Esophagus mucosa (tissue), 1 donor: ENCODE data around the gene INO80C. TPM values are rescaled to one million over a fixed set of nuclear protein-coding genes. Genes with fewer than 3 reads are reported as not detected.

Source experiments
- ATAC-seq: fragments of 200-7000 bp; cut with Tn5 transposase; one replicate; pipeline ENCODE4 v1.9.1; 2020
- total RNA-seq: library from RNA; stranded (reverse); gene quantifications from one replicate; pipeline ENCODE4 v1.2.4, GENCODE V29; 2023
- donor health status: DM: yes; HTN: yes; CAD: no.

Gene INO80C
- total RNA-seq, result 63.3 TPM

- ATAC-seq, result peak; percentile 81
Observed at GRCh38 chr18:35497370-35498197, at the start of gene INO80C. Gene INO80C, minus strand, starts transcription at chr18:35497960. Its CDS starts 86 bp downstream, at chr18:35497874.

GRCh38 chr18:35547008-35547605 is 49.3 kb upstream of the INO80C start:
- ATAC-seq, result no peak

GRCh38 chr18:35542356-35542755 is 44.6 kb upstream of the INO80C start:
- no peak for ATAC-seq

- ATAC-seq, result no peak
Observed at GRCh38 chr18:35535297-35535696, 37.5 kb upstream of the INO80C start.

- no peak for ATAC-seq
Observed at GRCh38 chr18:35533916-35534405, 36.2 kb upstream of the INO80C start.

- no peak for ATAC-seq
Observed at GRCh38 chr18:35528749-35529274, 31.1 kb upstream of the INO80C start.

- peak; percentile 81 for ATAC-seq
Observed at GRCh38 chr18:35526495-35527059, 28.8 kb upstream of the INO80C start.

- ATAC-seq, result peak; percentile 56
Observed at GRCh38 chr18:35525795-35526494, 28.2 kb upstream of the INO80C start.

- no peak for ATAC-seq
Observed at GRCh38 chr18:35524226-35524625, 26.5 kb upstream of the INO80C start.

GRCh38 chr18:35522130-35522959 is 24.6 kb upstream of the INO80C start:
- no peak for ATAC-seq

- no peak for ATAC-seq
Observed at GRCh38 chr18:35521133-35521532, 23.4 kb upstream of the INO80C start.

GRCh38 chr18:35519148-35519899 is 21.6 kb upstream of the INO80C start:
- no peak for ATAC-seq

- ATAC-seq, result no peak
Observed at GRCh38 chr18:35517715-35518114, 20.0 kb upstream of the INO80C start.

- no peak for ATAC-seq
Observed at GRCh38 chr18:35516789-35517188, 19.0 kb upstream of the INO80C start.

GRCh38 chr18:35516351-35516750 is 18.6 kb upstream of the INO80C start:
- ATAC-seq, result no peak

- no peak for ATAC-seq
Observed at GRCh38 chr18:35515460-35516130, 17.8 kb upstream of the INO80C start.

GRCh38 chr18:35514752-35515459 is 17.1 kb upstream of the INO80C start:
- ATAC-seq, result no peak

- no peak for ATAC-seq
Observed at GRCh38 chr18:35514283-35514682, 16.5 kb upstream of the INO80C start.

GRCh38 chr18:35513181-35513936 is 15.6 kb upstream of the INO80C start:
- peak; percentile 91 for ATAC-seq
